IMR-90 (cell line): ENCODE measurements around the gene PPDPF.

Experiments used
- BHLHE40 ChIP-seq: fragments of 150-350 bp; IDR thresholded peaks from 2 replicates; pipeline ENCODE4 v1.6.1; 2016; ENCODE audit warnings: mild to moderate bottlenecking, low read depth, low read length
- CTCF ChIP-seq: conservative IDR thresholded peaks from 2 replicates; pipeline ENCODE4 v1.5.1; 2012; ENCODE audit warnings: mild to moderate bottlenecking, low read depth, low read length, improper control_type of control experiment
- ELK1 ChIP-seq: fragments of 150-350 bp; IDR thresholded peaks from 2 replicates; pipeline ENCODE4 v1.6.1; 2016; ENCODE audit warnings: low read depth, mild to moderate bottlenecking, low read length, moderate library complexity, borderline replicate concordance
- FOS ChIP-seq: fragments of 150-350 bp; IDR thresholded peaks from 2 replicates; pipeline ENCODE4 v1.6.1; 2016; ENCODE audit warnings: low read depth, low read length
- MAFK ChIP-seq: IDR thresholded peaks from 2 replicates; pipeline ENCODE4 v1.6.1; 2012; ENCODE audit warnings: low read depth, low read length, improper control_type of control experiment
- MAZ ChIP-seq: IDR thresholded peaks from 2 replicates; pipeline ENCODE4 v1.6.1; 2012; ENCODE audit warnings: low read depth, mild to moderate bottlenecking, low read length, improper control_type of control experiment, moderate library complexity, borderline replicate concordance
- MXI1 ChIP-seq: IDR thresholded peaks from 2 replicates; pipeline ENCODE4 v1.6.1; 2012; ENCODE audit warnings: low read depth, mild to moderate bottlenecking, low read length, moderate library complexity, borderline replicate concordance
- POLR2A ChIP-seq: IDR thresholded peaks from 2 replicates; pipeline ENCODE4 v1.6.1; 2012; ENCODE audit warnings: mild to moderate bottlenecking, low read depth, low read length
- RAD21 ChIP-seq: IDR thresholded peaks from 2 replicates; pipeline ENCODE4 v1.6.1; 2012; ENCODE audit warnings: low read length, improper control_type of control experiment
- RCOR1 ChIP-seq: IDR thresholded peaks from 2 replicates; pipeline ENCODE4 v1.6.1; 2012; ENCODE audit warnings: mild to moderate bottlenecking, low read length, improper control_type of control experiment; ENCODE audit not compliant: insufficient replicate concordance
- RFX5 ChIP-seq: IDR thresholded peaks from 2 replicates; pipeline ENCODE4 v1.8.0; 2012; ENCODE audit warnings: low read depth, mild to moderate bottlenecking, low read length, moderate library complexity
- SMC3 ChIP-seq: fragments of 150-350 bp; IDR thresholded peaks from 2 replicates; pipeline ENCODE4 v1.6.1; 2016; ENCODE audit warnings: low read depth, mild to moderate bottlenecking, antibody characterized with exemption, low read length, moderate library complexity
- USF2 ChIP-seq: fragments of 150-350 bp; IDR thresholded peaks from 2 replicates; pipeline ENCODE4 v1.6.1; 2017; ENCODE audit warnings: mild to moderate bottlenecking, antibody characterized with exemption, low read length, low read depth

GRCh38 chr20:63557481-63557891 lies 36.9 kb downstream of the PPDPF start:
- no peak for TF ChIP-seq MAFK
- no peak for TF ChIP-seq CTCF
- no peak for TF ChIP-seq USF2
- no peak for TF ChIP-seq FOS
- no peak for TF ChIP-seq RAD21
- TF ChIP-seq ELK1: no peak
- TF ChIP-seq POLR2A: no peak
- no peak for TF ChIP-seq MXI1
- TF ChIP-seq MAZ: no peak
- TF ChIP-seq BHLHE40: no peak
- no peak for TF ChIP-seq SMC3
- no peak for TF ChIP-seq RFX5
- no peak for TF ChIP-seq RCOR1
